ENCODE data around the gene ACSS1.
A peak's percentile ranks its signal among the peaks of the same experiment; 100 is the strongest.

The ACSS1 gene

DNA sequence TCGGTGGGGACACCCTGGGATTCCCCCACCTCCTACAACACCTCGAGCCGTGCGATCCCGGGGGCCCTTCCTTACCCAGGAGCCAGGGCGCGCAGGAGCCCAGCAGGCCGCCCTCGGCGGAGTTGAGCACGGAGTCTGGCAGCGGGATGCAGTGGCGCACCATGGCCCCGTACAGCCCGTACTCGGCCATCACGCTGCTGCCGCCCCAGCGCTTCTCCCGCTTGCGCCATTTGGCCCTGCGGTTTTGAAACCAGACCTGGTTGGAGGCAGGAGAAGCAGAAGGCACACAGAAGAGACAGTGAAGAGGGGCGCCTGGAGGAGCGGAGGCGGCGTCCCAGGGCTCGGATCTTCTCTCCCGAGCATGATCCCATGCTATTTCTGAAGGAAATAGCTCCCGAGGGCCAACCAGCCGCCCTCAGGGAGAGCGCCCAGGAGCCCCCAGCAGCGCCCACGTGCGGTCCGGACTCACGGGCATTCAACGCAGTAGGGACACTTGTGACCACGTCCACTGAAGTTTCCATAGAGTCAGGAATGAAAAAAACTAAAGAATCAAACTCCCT is 19.8 kb upstream of the ACSS1 start:
- DNase-seq, result no peak

GRCh38 chr20:25076731-25077609 is 19.0 kb upstream of the ACSS1 start:
- no peak for DNase-seq

- DNase-seq, result no peak
These were observed 18.3 kb upstream of the ACSS1 start for GRCh38 chr20:25076201-25076600.

- DNase-seq, result no peak
These were observed 15.6 kb upstream of the ACSS1 start for GRCh38 chr20:25073544-25073943.

- DNase-seq, result no peak
These were observed 14.4 kb upstream of the ACSS1 start for GRCh38 chr20:25072226-25072811.

- no peak for DNase-seq
These were observed 13.8 kb upstream of the ACSS1 start for GRCh38 chr20:25071734-25072133.

GRCh38 chr20:25070821-25071473 is 13.0 kb upstream of the ACSS1 start:
- no peak for DNase-seq

DNA sequence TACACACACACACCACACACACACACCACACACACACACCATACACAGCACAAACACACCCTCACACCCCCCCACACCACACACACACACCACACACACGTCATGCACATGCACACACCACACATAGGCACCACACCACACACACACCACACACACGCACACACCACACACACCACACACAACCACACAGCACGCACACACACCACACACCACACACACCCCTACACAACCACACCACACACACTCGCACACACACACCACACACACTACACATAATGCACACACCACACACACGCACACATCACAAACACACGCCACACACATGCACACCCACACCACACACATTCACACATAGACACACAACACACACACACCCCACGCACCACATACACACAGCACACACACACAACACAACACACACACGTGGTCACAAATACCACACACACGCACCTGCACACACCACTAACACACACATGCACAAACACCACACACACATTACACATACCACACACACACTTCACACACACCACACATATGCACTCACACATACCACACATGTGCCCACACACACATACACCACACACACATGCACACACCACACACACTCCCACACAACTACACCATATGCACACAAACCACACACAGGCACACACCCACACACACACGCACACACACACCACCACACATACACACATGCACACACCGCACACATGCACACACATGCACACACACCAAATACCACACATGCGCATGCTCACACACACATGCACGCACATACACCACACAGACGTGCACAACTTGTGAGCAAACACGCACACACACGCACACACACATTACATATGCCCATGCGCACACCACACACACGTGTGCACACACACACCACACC is 9.4 kb upstream of the ACSS1 start:
- DNase-seq, result no peak

- DNase-seq, result no peak
These were observed 8.4 kb upstream of the ACSS1 start for GRCh38 chr20:25066386-25066785.

DNA sequence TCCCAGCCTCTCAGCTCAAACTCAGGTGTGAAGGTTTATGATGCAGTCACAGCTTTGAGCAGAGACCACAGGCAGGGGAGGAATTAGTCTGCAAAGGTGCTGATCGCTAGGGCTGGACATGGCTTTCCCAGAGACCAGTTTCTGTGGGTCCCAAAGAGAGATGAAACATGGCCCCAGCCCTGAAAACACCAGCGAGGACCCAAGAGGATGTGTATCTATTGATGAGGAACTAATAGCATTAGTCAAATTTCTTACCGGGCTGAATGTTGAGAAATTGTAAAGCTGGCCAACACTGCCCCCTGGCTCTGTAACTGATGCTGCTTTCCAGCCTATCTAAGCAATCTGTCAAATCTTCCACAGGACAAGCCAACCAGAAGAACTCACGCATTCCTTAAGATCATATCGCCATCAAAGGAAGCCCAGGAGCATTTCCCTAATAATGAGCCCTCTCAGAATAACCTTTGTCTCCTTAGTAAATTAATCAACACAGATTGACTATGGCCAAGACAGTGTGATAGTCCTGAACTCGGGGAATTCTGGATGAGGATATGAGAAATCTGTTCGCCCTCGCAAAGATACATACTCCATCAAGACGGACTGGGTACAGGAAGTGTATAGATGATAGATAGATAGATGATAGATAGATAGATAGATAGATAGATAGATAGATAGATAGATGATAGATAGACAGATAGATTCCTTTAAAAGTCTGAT is 7.8 kb upstream of the ACSS1 start:
- peak; percentile 64 for DNase-seq

- no peak for DNase-seq
These were observed 7.2 kb upstream of the ACSS1 start for GRCh38 chr20:25065072-25065624.

DNA sequence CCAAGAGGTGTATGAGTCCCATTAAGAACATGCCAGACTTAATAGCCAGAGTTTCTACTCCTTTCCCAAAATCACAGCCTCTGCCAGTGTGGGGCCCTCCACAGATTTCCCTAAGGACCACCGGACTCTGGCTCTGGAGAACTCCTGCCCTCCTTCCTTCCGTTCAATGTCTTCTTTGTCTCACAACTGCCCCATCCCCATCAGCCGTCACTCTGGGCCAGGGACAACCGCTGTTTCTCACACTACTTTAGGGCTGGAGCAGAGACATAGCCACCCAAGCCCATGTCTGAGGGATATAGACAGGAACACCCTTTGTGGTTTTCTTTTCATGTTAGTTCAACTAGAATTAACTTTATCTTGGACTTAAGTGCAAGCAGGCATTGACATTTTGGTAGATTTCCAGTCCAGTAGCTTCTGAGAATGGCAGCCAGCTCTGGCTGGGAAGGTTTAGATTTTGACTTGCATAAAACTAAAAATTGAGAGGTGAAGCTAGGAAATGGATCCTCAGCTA is 6.7 kb upstream of the ACSS1 start:
- DNase-seq, result no peak

DNA sequence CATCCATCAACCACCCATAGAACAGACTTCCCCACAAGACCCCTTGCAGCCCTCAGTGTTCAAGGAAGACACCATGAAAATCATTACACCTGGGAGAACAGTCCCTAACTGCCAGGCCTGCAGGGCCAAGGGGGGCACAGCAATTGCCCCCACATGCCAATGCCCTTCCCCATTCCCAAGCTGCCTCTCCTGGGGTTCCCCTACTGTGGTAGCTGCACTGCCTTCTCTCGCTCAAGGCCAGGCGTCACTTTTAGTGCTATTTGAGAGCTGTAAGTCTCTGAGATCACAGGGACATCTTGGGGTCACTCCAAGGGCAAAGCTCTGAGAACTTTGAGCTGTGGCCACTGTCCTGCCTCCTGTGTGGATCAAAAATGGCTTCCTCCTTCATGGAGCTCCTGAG is 6.0 kb upstream of the ACSS1 start:
- no peak for DNase-seq

GRCh38 chr20:25063546-25063945 is 5.6 kb upstream of the ACSS1 start:
- DNase-seq, result no peak

DNA sequence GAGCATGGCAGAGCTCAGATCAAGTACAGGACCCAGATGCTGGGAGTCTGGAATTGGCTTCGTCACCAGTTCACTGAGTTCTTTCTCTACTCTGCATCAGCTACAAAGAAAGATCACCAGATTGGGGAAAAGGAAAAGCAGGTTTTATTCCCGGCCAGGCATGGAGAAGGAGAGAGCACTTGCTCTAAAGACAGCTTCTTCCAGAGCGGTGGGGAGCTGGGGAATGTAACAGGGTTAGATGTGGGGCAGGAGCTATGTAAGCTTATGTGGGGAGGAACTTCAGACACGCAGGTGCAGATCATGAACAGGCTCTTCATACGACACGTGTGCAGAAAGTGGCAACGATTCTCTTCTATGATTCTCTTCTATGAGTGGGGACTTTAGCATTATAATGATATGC is 4.9 kb upstream of the ACSS1 start:
- DNase-seq, result no peak

DNA sequence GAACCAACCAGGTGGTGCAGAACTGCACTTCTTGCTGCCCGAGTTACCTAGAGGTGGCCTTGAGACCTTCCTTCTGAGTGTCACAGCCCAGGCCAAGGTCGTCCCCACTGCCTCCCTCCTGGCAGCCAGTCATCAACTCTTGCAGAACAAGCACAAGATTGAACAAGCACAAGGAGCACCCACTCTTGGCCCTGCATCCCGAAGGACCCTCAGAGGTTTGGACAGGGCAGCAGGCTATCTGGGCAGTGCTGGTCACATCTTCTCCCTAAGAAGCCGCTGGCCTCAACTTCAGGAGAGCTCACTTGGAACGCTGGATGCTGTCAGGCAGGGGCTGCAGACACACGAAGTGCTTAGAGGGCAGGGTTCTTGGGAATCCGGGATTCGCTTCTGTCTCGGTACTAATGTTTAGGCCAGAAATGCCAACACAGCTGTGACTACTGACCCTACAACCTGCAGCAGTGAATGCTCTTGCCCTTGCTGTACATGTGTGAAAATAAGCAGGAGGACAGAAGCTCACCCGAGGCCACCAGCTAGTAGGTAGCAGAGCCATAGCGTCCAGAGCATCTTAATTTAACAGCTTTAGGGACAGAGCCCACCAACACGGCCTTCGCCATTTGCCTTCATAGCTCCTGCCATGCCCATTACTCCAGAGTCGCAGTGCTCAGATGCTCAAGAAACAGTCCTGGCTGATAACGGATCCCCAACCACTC is 4.0 kb upstream of the ACSS1 start:
- no peak for DNase-seq

DNA sequence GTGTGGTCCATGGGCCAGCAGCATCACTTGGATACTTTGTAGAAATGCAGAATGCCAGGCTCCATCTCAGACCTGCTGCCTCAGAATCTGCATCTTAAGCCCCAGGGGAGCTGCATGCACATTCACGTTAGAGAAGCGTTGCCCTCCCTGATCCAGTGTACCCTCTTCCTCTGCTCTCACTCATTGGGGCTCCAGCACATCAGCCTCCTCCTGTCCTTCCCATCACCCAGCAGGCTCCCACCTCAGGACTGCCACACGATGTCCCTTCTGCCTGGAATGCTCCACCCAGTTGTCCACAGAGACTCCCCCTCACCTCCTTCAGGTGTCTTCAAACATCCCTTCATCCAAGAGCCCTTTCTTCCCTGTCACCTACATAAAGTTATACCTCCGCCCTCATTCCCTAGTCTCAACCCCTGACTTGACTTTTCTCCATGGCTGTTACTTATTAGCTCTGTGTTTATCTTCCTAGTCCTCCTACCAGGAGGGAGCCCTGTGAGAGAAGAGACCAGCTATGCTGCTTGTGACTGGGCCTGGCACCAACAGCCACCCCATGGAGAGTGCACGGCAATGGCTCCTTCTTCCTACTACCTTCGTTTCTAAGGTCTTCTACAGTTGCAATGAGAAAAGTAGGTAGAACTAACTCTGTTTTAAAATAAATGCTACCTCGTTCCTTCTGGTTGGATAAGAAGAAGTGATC is 3.3 kb upstream of the ACSS1 start:
- DNase-seq, result no peak

- DNase-seq, result no peak
These were observed 2.0 kb upstream of the ACSS1 start for GRCh38 chr20:25059866-25060465.

Measured in stimulated activated CD4-positive, alpha-beta T cell treated with anti-CD3 and anti-CD28 coated beads, Interleukin-4, amount 100 ng/mL, for 24 hours (primary cell).